ENCODE measurements around the gene DUS2.

- no peak for TF ChIP-seq CTCF (IDR thresholded peaks at IDR 0.05)
- no peak for TF ChIP-seq POLR2A (IDR thresholded peaks at IDR 0.05; ENCODE audit: low read depth)
- no peak for TF ChIP-seq EP300 (IDR thresholded peaks at IDR 0.05)
- no peak for TF ChIP-seq POLR2AphosphoS5 (IDR thresholded peaks at IDR 0.05)
Observed at GRCh38 chr16:68090533-68090932, 67.4 kb downstream of the DUS2 start.

Measured in esophagus muscularis mucosa (tissue), 4 donors.